Neutrophil (primary cell): ENCODE data around the gene GHRHR.

ENCODE experiments used
- H3K27ac ChIP-seq: fragments of 200-600 bp; sonication (generic); 2 replicates; pipeline ENCODE4 v1.5.1; 2016; ENCODE audit warnings: mild to moderate bottlenecking, moderate library complexity
- H3K27me3 ChIP-seq: fragments of 200-600 bp; sonication (generic); 2 replicates; pipeline ENCODE4 v1.6.0; 2016; ENCODE audit warnings: mild to moderate bottlenecking
- H3K36me3 ChIP-seq: fragments of 200-600 bp; sonication (generic); 2 replicates; pipeline ENCODE4 v1.5.1; 2017
- H3K4me1 ChIP-seq, 2 experiments: fragments of 200-600 bp in 1 of 2; sonication (generic) in 1 of 2; 1 replicate in 1 of 2; 2 replicates in 1 of 2; pipeline versions ENCODE4 v1.5.1 to v1.6.1; 2013 to 2016; ENCODE audit warnings: low read depth in 1 of 2, low read length in 1 of 2, mild to moderate bottlenecking in 1 of 2, moderate library complexity in 1 of 2; ENCODE audit not compliant: control insufficient read depth in 1 of 2, insufficient read depth in 1 of 2
- H3K4me3 ChIP-seq, 2 experiments: fragments of 200-600 bp in 1 of 2; sonication (generic) in 1 of 2; 1 replicate in 1 of 2; 2 replicates in 1 of 2; pipeline ENCODE4 v1.5.1; 2013 to 2016; ENCODE audit warnings: low read depth in 1 of 2, low read length in 1 of 2, mild to moderate bottlenecking in 1 of 2, moderate library complexity in 1 of 2
- H3K9me3 ChIP-seq: fragments of 200-600 bp; sonication (generic); 2 replicates; pipeline ENCODE4 v1.5.1; 2016
- TF ChIP-seq, protein P1 (sequence below): fragments of 200-600 bp; sonication (generic); IDR thresholded peaks from 2 replicates; pipeline ENCODE4 v1.5.1; 2016; ENCODE audit warnings: antibody characterized with exemption

GHRHR gene

GRCh38 chr7:31003721-31004120 lies 40.0 kb downstream of the GHRHR start:
- Histone ChIP-seq H3K27me3 (peaks cover 13% of the 10 kb centered on the region), H3K4me1 (peaks cover 2 to 6% of the 10 kb centered on the region in 2 experiments), H3K27ac (no peak overlapping the region), H3K4me3 (no peak overlapping the region), H3K9me3 (no peaks in the 10 kb centered on the region), H3K36me3 (no peaks in the 10 kb centered on the region)
- TF ChIP-seq, protein P1, sequence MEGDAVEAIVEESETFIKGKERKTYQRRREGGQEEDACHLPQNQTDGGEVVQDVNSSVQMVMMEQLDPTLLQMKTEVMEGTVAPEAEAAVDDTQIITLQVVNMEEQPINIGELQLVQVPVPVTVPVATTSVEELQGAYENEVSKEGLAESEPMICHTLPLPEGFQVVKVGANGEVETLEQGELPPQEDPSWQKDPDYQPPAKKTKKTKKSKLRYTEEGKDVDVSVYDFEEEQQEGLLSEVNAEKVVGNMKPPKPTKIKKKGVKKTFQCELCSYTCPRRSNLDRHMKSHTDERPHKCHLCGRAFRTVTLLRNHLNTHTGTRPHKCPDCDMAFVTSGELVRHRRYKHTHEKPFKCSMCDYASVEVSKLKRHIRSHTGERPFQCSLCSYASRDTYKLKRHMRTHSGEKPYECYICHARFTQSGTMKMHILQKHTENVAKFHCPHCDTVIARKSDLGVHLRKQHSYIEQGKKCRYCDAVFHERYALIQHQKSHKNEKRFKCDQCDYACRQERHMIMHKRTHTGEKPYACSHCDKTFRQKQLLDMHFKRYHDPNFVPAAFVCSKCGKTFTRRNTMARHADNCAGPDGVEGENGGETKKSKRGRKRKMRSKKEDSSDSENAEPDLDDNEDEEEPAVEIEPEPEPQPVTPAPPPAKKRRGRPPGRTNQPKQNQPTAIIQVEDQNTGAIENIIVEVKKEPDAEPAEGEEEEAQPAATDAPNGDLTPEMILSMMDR: no peak

DNA sequence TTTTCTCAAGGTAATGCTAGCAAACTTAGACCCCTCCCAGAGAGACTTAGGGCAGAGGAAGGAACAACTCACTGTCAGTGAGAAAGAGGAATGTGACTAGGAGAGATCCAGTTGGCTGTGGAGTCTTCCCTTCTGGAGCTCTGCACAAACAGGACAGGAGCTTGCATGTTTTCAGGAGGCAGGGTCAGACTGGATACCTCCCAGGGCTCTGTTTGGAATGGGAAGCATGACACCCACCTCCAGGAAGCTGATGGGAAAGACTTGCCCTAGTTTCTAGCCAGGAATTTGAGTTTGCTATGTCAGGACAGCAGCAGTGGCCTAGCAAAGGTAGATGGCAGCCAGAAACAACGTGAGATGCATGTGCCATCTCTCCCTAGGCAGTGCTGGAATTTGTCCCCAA lies 40.6 kb downstream of the GHRHR start:
- Histone ChIP-seq H3K27ac (no peak overlapping the region), H3K9me3 (no peaks in the 10 kb centered on the region), H3K27me3 (peaks cover 13% of the 10 kb centered on the region), H3K4me3 (no peak overlapping the region), H3K4me1 (peaks cover 2 to 6% of the 10 kb centered on the region in 2 experiments), H3K36me3 (no peaks in the 10 kb centered on the region)
- TF ChIP-seq, protein P1: no peak

- no peak overlapping the region for H3K27ac ChIP-seq
- H3K4me3 ChIP-seq: no peak overlapping the region
- H3K9me3 ChIP-seq: no peaks in the 10 kb centered on the region
- H3K36me3 ChIP-seq: no peaks in the 10 kb centered on the region
- H3K4me1 ChIP-seq: no peaks in the 10 kb centered on the region
- peaks cover 13% of the 10 kb centered on the region for H3K27me3 ChIP-seq
- TF ChIP-seq, protein P1: no peak
These were observed 43.1 kb downstream of the GHRHR start for GRCh38 chr7:31006857-31007256.

DNA sequence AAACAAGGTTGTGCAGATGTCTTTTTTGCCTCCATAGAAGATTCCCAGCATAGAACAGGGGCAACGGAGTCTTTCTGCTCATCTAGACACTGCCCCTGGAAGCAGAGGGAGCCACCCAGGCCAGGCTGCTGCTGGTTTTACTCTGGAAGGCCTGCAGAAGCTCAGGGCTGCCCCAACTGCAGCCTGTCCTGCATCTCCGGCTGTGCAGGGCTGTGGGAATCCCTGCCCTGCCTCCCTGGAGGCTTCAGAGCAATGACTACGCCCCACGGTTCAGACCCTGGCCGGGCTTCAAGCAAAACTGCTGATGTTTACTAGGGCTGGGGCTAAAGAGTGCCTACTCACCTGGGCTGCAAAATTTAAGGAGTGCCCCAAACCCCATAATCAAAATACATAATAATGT lies 43.9 kb downstream of the GHRHR start:
- Histone ChIP-seq H3K4me1 (no peaks in the 10 kb centered on the region), H3K4me3 (no peak overlapping the region), H3K27me3 (peaks cover 13% of the 10 kb centered on the region), H3K9me3 (no peaks in the 10 kb centered on the region), H3K36me3 (no peaks in the 10 kb centered on the region), H3K27ac (no peak overlapping the region)
- TF ChIP-seq, protein P1: no peak

DNA sequence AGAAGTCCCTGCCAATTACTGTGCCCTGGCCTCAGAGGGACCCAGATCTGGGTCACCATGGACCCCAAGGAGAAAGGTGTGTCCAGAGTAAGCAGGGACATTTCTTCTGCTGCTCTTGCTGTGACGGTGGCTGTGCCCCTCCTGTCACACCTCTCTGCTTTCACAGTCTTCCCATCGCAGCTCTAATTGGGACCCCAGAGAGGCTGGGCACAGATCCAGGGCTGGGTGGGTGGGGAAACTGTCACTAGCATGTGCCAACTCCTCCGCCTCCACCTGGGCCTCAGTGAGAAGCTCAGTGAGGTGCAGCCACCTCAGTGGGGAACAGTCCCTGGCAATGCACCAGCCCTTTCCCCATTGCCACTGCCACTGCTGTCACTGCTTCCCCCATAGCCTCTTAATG lies 51.1 kb downstream of the GHRHR start:
- no peaks in the 10 kb centered on the region for H3K27me3 ChIP-seq
- TF ChIP-seq, protein P1: no peak

More for the DNA sequence above, 51.1 kb downstream of the GHRHR start:
- H3K4me1 ChIP-seq: no peaks in the 10 kb centered on the region
- H3K36me3 ChIP-seq: no peaks in the 10 kb centered on the region
- no peaks in the 10 kb centered on the region for H3K9me3 ChIP-seq
- no peak overlapping the region for H3K27ac ChIP-seq
- H3K4me3 ChIP-seq: no peak overlapping the region
